ENCODE measurements around the gene TMEM117.
"Not testable (repeated sequence)": the region's sequence is repeated elsewhere in the genome, so short reads cannot be mapped to it uniquely, and the experiment has no call there.

The TMEM117 gene

GRCh38 chr12:44235674-44236073, 399.8 kb downstream of the TMEM117 start:
- DNase-seq = no peak

- no peak for DNase-seq
Observed at GRCh38 chr12:44240186-44240585, 404.3 kb downstream of the TMEM117 start.

GRCh38 chr12:44245932-44246331, 410.1 kb downstream of the TMEM117 start:
- no peak for DNase-seq

- no peak for DNase-seq
Observed at GRCh38 chr12:44246482-44247105, 410.7 kb downstream of the TMEM117 start.

GRCh38 chr12:44247588-44247987, 411.7 kb downstream of the TMEM117 start:
- DNase-seq = no peak

- no peak for DNase-seq
Observed at GRCh38 chr12:44248436-44248835, 412.6 kb downstream of the TMEM117 start.

GRCh38 chr12:44250440-44250839, 414.6 kb downstream of the TMEM117 start:
- not testable (repeated sequence) for DNase-seq

GRCh38 chr12:44253338-44253856, 417.5 kb downstream of the TMEM117 start:
- no peak for DNase-seq

- DNase-seq = no peak
Observed at GRCh38 chr12:44258246-44258645, 422.4 kb downstream of the TMEM117 start.

- DNase-seq = no peak
Observed at GRCh38 chr12:44259890-44260289, 424.0 kb downstream of the TMEM117 start.

- no peak for DNase-seq
Observed at GRCh38 chr12:44260581-44260980, 424.7 kb downstream of the TMEM117 start.

- DNase-seq = no peak
Observed at GRCh38 chr12:44285321-44285960, 449.6 kb downstream of the TMEM117 start.

- peak; percentile 15 for DNase-seq
Observed at GRCh38 chr12:44286336-44286735, 450.5 kb downstream of the TMEM117 start.

- DNase-seq = no peak
Observed at GRCh38 chr12:44286821-44287505, 451.1 kb downstream of the TMEM117 start.

- no peak for DNase-seq
Observed at GRCh38 chr12:44287545-44287944, 451.7 kb downstream of the TMEM117 start.

- no peak for DNase-seq
Observed at GRCh38 chr12:44294649-44295048, 458.8 kb downstream of the TMEM117 start.

- no peak for DNase-seq
Observed at GRCh38 chr12:44295958-44296623, 460.2 kb downstream of the TMEM117 start.

- no peak for DNase-seq
Observed at GRCh38 chr12:44296624-44297197, 460.8 kb downstream of the TMEM117 start.

- DNase-seq = no peak
Observed at GRCh38 chr12:44299524-44299923, 463.6 kb downstream of the TMEM117 start.

- DNase-seq = no peak
Observed at GRCh38 chr12:44307506-44308168, 471.8 kb downstream of the TMEM117 start.

GRCh38 chr12:44313188-44313587, 477.3 kb downstream of the TMEM117 start:
- no peak for DNase-seq

GRCh38 chr12:44314007-44314500, 478.2 kb downstream of the TMEM117 start:
- DNase-seq = no peak
